ENCODE results near the gene TMEM250.
"Not testable (repeated sequence)": the region's sequence is repeated elsewhere in the genome, so short reads cannot be mapped to it uniquely, and the experiment has no call there.

Gene TMEM250

GRCh38 chr9:136115206-136115605 is 3.5 kb downstream of the TMEM250 start:
- H3K27ac ChIP-seq = no peak overlapping the region
- no peak for DNase-seq (ENCODE audit: low read depth, low spot score)

GRCh38 chr9:136114610-136115009 is 4.1 kb downstream of the TMEM250 start:
- H3K27ac ChIP-seq = no peak overlapping the region
- no peak for DNase-seq (ENCODE audit: low read depth, low spot score)

- H3K27ac ChIP-seq = no peak overlapping the region
- no peak for DNase-seq (ENCODE audit: low read depth, low spot score)
Measured at GRCh38 chr9:136112541-136112940, 6.1 kb downstream of the TMEM250 start.

GRCh38 chr9:136111910-136112309 is 6.8 kb downstream of the TMEM250 start:
- DNase-seq (ENCODE audit: low read depth, low spot score) = no peak
- no peak overlapping the region for H3K27ac ChIP-seq

GRCh38 chr9:136111190-136111589 is 7.5 kb downstream of the TMEM250 start:
- DNase-seq (ENCODE audit: low read depth, low spot score) = no peak
- H3K27ac ChIP-seq = no peak overlapping the region

- DNase-seq (ENCODE audit: low read depth, low spot score) = no peak
- H3K27ac ChIP-seq = no peak overlapping the region
Measured at GRCh38 chr9:136110082-136111061, 8.3 kb downstream of the TMEM250 start.

GRCh38 chr9:136109351-136110081 is 9.2 kb downstream of the TMEM250 start:
- DNase-seq (ENCODE audit: low read depth, low spot score) = peak; percentile 60
- H3K27ac ChIP-seq = peak overlapping the region; percentile 62

- H3K27ac ChIP-seq = peak overlapping the region; percentile 62
Measured at GRCh38 chr9:136108648-136109266, 9.9 kb downstream of the TMEM250 start.

GRCh38 chr9:136107953-136108647 is 10.6 kb downstream of the TMEM250 start:
- peak overlapping the region; percentile 62 for H3K27ac ChIP-seq
- DNase-seq (ENCODE audit: low read depth, low spot score) = peak; percentile 74

More at GRCh38 chr9:136108648-136109266, 9.9 kb downstream of the TMEM250 start:
- no peak for DNase-seq (ENCODE audit: low read depth, low spot score)

GRCh38 chr9:136107155-136107952 is 11.3 kb downstream of the TMEM250 start:
- H3K27ac ChIP-seq = peak overlapping the region; percentile 62
- DNase-seq (ENCODE audit: low read depth, low spot score) = no peak

- no peak for DNase-seq (ENCODE audit: low read depth, low spot score)
- no peak overlapping the region for H3K27ac ChIP-seq
Measured at GRCh38 chr9:136105398-136106135, 13.1 kb downstream of the TMEM250 start.

GRCh38 chr9:136104916-136105315 is 13.8 kb downstream of the TMEM250 start:
- no peak for DNase-seq (ENCODE audit: low read depth, low spot score)
- no peak overlapping the region for H3K27ac ChIP-seq

- H3K27ac ChIP-seq = no peak overlapping the region
- DNase-seq (ENCODE audit: low read depth, low spot score) = no peak
Measured at GRCh38 chr9:136104488-136104800, 14.2 kb downstream of the TMEM250 start.

- DNase-seq (ENCODE audit: low read depth, low spot score) = no peak
Measured at GRCh38 chr9:136103651-136104487, 14.8 kb downstream of the TMEM250 start.

GRCh38 chr9:136101615-136102074 is 17.0 kb downstream of the TMEM250 start:
- not testable (repeated sequence) for H3K27ac ChIP-seq; DNase-seq (ENCODE audit: low read depth, low spot score)

More at GRCh38 chr9:136103651-136104487, 14.8 kb downstream of the TMEM250 start:
- no peak overlapping the region for H3K27ac ChIP-seq

GRCh38 chr9:136100700-136101614 is 17.7 kb downstream of the TMEM250 start:
- DNase-seq (ENCODE audit: low read depth, low spot score) = no peak
- no peak overlapping the region for H3K27ac ChIP-seq

- no peak overlapping the region for H3K27ac ChIP-seq
- no peak for DNase-seq (ENCODE audit: low read depth, low spot score)
Measured at GRCh38 chr9:136099542-136099941, 19.1 kb downstream of the TMEM250 start.
